Caco-2 (cell line): ENCODE results near the gene HECA. TPM values are rescaled to one million over a fixed set of nuclear protein-coding genes. Genes with fewer than 3 reads are reported as not detected.

Source experiments
- BruUV-seq: library from RNA; stranded (reverse); fragments of 400-500 nt; replicated peaks from 2 replicates; lab custom pipeline; 2021; lab: Mats Ljungman, UMichigan
- CTCF ChIA-PET: fragments of 300-600 bp; sonication (Branson Sonifier 250); formaldehyde crosslinking; loops from one replicate; lab custom pipeline; 2022; ENCODE audit warnings: antibody characterized with exemption; lab: Charles Lee
- POLR2A ChIA-PET: fragments of 300-600 bp; sonication (Branson Sonifier 250); formaldehyde crosslinking; loops from one replicate; lab custom pipeline; 2022; ENCODE audit warnings: antibody characterized with exemption; lab: Charles Lee
- DNase-seq, 2 experiments: peaks; one replicate each; pipeline versions ENCODE4 v3.0.0 to v3.0.0-alpha.2; 2020 to 2022
- H3K27me3 ChIP-seq: replicated peaks from 2 replicates; pipeline ENCODE4 v1.6.0; 2011; ENCODE audit warnings: low read length; ENCODE audit not compliant: control insufficient read depth, insufficient read depth
- H3K36me3 ChIP-seq: 2 replicates; pipeline ENCODE4 v1.5.1; 2011; ENCODE audit warnings: low read length; ENCODE audit not compliant: control insufficient read depth, insufficient read depth
- H3K4me1 ChIP-seq: fragments of 250-450 bp; sonication (Bioruptor Pico); 2 replicates; pipeline ENCODE4 v1.5.1; 2020; ENCODE audit warnings: mild to moderate bottlenecking
- H3K4me3 ChIP-seq: 2 replicates; pipeline ENCODE4 v1.5.1; 2011; ENCODE audit warnings: low read depth, mild to moderate bottlenecking, control low read depth, low read length
- H3K9me3 ChIP-seq: fragments of 250-450 bp; sonication (Bioruptor Pico); 2 replicates; pipeline ENCODE4 v1.5.1; 2020; ENCODE audit warnings: mild to moderate bottlenecking, moderate library complexity
- H3K27ac Mint-ChIP-seq: one replicate; pipeline ENCODE4 v1.8.0; 2022; ENCODE audit warnings: mixed read lengths; ENCODE audit not compliant: unreplicated experiment
- H3K27me3 Mint-ChIP-seq: one replicate; pipeline ENCODE4 v1.8.0; 2022; ENCODE audit warnings: mixed read lengths; ENCODE audit not compliant: insufficient read depth, unreplicated experiment
- H3K36me3 Mint-ChIP-seq: one replicate; pipeline ENCODE4 v1.8.0; 2022; ENCODE audit warnings: mild to moderate bottlenecking, mixed read lengths; ENCODE audit not compliant: insufficient read depth, unreplicated experiment
- H3K4me1 Mint-ChIP-seq: one replicate; pipeline ENCODE4 v1.8.0; 2022; ENCODE audit warnings: low read depth, mixed read lengths; ENCODE audit not compliant: unreplicated experiment
- H3K4me3 Mint-ChIP-seq: one replicate; pipeline ENCODE4 v1.8.0; 2022; ENCODE audit warnings: mild to moderate bottlenecking, moderate library complexity, mixed read lengths; ENCODE audit not compliant: unreplicated experiment
- H3K9me3 Mint-ChIP-seq: one replicate; pipeline ENCODE4 v1.8.0; 2022; ENCODE audit warnings: mixed read lengths; ENCODE audit not compliant: unreplicated experiment
- intact Hi-C: fragments of 100-400 bp; cut with micrococcal nuclease; formaldehyde crosslinking; loops from one replicate; pipeline ENCODE4 v1.10.0; 2022; ENCODE audit not compliant: unreplicated experiment
- total RNA-seq: library from RNA; stranded (reverse); gene quantifications from 2 replicates; pipeline ENCODE4 v1.2.3, GENCODE V29; 2022
- TF ChIP-seq, protein P1 (sequence below), 2 experiments: fragments of 200-600 bp in 1 of 2; IDR thresholded peaks; 1 replicate in 1 of 2; 2 replicates in 1 of 2; pipeline versions ENCODE4 v1.5.1 to v1.8.0; 2011 to 2022; ENCODE audit warnings: antibody characterized with exemption in 1 of 2, control low read depth in 1 of 2, inconsistent platforms in 1 of 2, low read depth in 1 of 2, low read length in 1 of 2, mild to moderate bottlenecking in 1 of 2, moderate library complexity in 1 of 2; ENCODE audit not compliant: insufficient read depth in 1 of 2, severe bottlenecking in 1 of 2, unreplicated experiment in 1 of 2

HECA gene
- total RNA-seq, 1 experiment from 2014 or later: 4.9 TPM

DNA sequence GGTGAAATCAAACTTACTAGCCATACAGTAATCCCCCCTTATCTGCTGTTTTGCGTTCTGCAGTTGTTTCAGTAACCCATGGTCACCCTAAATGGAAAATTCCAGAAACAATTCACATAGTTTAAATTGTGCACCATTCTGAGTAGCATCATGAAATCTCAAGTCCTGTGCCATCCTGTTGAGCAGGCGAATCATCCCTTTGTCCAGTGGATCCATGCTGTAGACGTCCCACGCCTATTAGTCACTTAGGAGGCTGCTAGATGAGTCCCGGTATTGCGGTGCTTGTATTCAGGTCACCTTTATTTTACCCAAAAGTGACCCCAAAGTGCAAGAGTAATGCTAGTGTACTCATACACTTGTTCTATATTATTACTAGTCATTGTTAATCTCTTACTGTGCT, 46.4 kb downstream of the HECA start:
- CTCF ChIA-PET: no interaction called here
- POLR2A ChIA-PET: no interaction called here
- Mint-ChIP-seq H3K9me3 (no peaks in the 10 kb centered on the region), H3K4me1 (no peaks in the 10 kb centered on the region), H3K36me3 (no peaks in the 10 kb centered on the region), H3K27me3 (no peaks in the 10 kb centered on the region), H3K27ac (no peak overlapping the region), H3K4me3 (no peak overlapping the region)
- no peaks in the 10 kb centered on the region for H3K36me3 ChIP-seq
- no peaks in the 10 kb centered on the region for H3K27me3 ChIP-seq
- TF ChIP-seq, protein P1, sequence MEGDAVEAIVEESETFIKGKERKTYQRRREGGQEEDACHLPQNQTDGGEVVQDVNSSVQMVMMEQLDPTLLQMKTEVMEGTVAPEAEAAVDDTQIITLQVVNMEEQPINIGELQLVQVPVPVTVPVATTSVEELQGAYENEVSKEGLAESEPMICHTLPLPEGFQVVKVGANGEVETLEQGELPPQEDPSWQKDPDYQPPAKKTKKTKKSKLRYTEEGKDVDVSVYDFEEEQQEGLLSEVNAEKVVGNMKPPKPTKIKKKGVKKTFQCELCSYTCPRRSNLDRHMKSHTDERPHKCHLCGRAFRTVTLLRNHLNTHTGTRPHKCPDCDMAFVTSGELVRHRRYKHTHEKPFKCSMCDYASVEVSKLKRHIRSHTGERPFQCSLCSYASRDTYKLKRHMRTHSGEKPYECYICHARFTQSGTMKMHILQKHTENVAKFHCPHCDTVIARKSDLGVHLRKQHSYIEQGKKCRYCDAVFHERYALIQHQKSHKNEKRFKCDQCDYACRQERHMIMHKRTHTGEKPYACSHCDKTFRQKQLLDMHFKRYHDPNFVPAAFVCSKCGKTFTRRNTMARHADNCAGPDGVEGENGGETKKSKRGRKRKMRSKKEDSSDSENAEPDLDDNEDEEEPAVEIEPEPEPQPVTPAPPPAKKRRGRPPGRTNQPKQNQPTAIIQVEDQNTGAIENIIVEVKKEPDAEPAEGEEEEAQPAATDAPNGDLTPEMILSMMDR (IDR thresholded peaks at IDR 0.05; ENCODE audit: insufficient read depth in 1 of 2, low read depth in 1 of 2, low read length in 1 of 2, severe bottlenecking in 1 of 2, unreplicated experiment in 1 of 2): no peak
- no peak overlapping the region for H3K4me3 ChIP-seq
- no peaks in the 10 kb centered on the region for H3K4me1 ChIP-seq
- intact Hi-C loops: no loop called here
- BruUV-seq: no TSS peak
- no peaks in the 10 kb centered on the region for H3K9me3 ChIP-seq
- DNase-seq: no peak

DNA sequence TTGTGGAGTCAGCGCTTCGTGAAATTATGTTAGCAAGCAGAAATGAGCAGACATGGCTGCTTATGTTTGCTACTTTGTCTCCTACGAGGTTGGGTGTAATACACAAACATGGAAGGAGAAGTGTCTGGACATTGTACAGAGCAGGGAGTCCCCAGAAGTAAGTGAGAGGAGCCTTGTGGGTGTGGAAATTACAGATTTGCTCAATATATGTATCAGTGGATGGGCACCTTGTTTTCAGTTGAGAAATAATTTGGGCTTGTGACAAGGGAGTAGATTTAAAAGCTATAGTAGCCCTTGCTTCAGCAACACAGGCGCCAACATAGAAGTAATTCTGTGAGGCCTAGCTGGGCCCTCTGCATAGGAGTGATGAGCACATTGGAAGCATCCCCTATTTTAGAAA, 49.2 kb downstream of the HECA start:
- Histone ChIP-seq H3K4me3 (no peak overlapping the region), H3K9me3 (no peaks in the 10 kb centered on the region), H3K36me3 (no peaks in the 10 kb centered on the region), H3K4me1 (no peaks in the 10 kb centered on the region), H3K27me3 (no peaks in the 10 kb centered on the region)
- no peaks in the 10 kb centered on the region for H3K27me3 Mint-ChIP-seq
- H3K4me3 Mint-ChIP-seq: no peak overlapping the region
- BruUV-seq: no TSS peak
- no peaks in the 10 kb centered on the region for H3K9me3 Mint-ChIP-seq
- TF ChIP-seq, protein P1 (IDR thresholded peaks at IDR 0.05; ENCODE audit: insufficient read depth in 1 of 2, low read depth in 1 of 2, low read length in 1 of 2, severe bottlenecking in 1 of 2, unreplicated experiment in 1 of 2): no peak
- ChIA-PET CTCF (no interaction called here), POLR2A (no interaction called here)
- DNase-seq: no peak
- intact Hi-C loops: no loop called here
- H3K27ac Mint-ChIP-seq: no peak overlapping the region
- no peaks in the 10 kb centered on the region for H3K4me1 Mint-ChIP-seq
- H3K36me3 Mint-ChIP-seq: no peaks in the 10 kb centered on the region

DNA sequence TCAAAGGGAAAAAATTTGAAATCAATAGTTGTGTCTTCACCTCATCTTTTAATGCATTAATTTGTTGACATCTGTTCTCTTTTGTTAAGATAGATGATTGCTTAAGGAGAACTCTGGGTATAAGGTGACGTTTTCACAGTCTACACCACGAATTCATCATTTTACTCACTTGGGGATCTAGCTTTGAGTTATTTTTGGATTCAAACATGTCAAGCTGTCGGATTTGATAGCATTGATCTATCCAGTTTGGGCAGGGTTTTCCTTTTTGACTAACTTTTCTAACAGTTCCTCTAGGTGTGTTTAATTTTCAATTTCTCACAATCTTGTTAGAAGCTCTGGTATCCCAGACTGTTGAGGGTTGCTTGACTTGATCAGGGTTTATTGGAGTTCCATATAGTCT, 49.6 kb downstream of the HECA start:
- Mint-ChIP-seq H3K4me1 (no peaks in the 10 kb centered on the region), H3K9me3 (no peaks in the 10 kb centered on the region), H3K4me3 (no peak overlapping the region), H3K36me3 (no peaks in the 10 kb centered on the region), H3K27me3 (no peaks in the 10 kb centered on the region), H3K27ac (no peak overlapping the region)
- Histone ChIP-seq H3K4me1 (no peaks in the 10 kb centered on the region), H3K9me3 (no peaks in the 10 kb centered on the region), H3K27me3 (no peaks in the 10 kb centered on the region), H3K36me3 (no peaks in the 10 kb centered on the region), H3K4me3 (no peak overlapping the region)
- ChIA-PET CTCF (no interaction called here), POLR2A (no interaction called here)
- BruUV-seq: no TSS peak
- no peak for DNase-seq
- intact Hi-C loops: no loop called here
- TF ChIP-seq, protein P1 (IDR thresholded peaks at IDR 0.05; ENCODE audit: insufficient read depth in 1 of 2, low read depth in 1 of 2, low read length in 1 of 2, severe bottlenecking in 1 of 2, unreplicated experiment in 1 of 2): no peak
